Measurements from ENCODE around the gene CNGB1. TPM values are rescaled to one million over a fixed set of nuclear protein-coding genes. Genes with fewer than 3 reads are reported as not detected.

The CNGB1 gene
- under 1 TPM in 1 of 7 donors, not detected in 6; 0.11 TPM for total RNA-seq
- not detected for polyA plus RNA-seq
- long read RNA-seq, donor 1 = 0 reads
- long read RNA-seq, donor 2, partial matches to known transcripts = 6 of 6 reads
- long read RNA-seq, donor 2, other reads (novel, unspliced or antisense) = 0 of 6 reads
- long read RNA-seq, donor 3 = 0 reads

GRCh38 chr16:57970970-57971369 is at the start of gene CNGB1:
Gene CNGB1, minus strand, starts transcription at chr16:57971128. Its CDS starts 3,842 bp downstream, at chr16:57967286.
- intact Hi-C loops (cut with DNase I) = no loop called here
- H3K27ac ChIP-seq = no peak within 1 kb of the TSS
- DNase-seq = no peak
- WGBS, 3 donors = 67 to 72% (median 68%) methylated on average over 5 to 6 of the region's 6 CpGs
- H3K4me3 ChIP-seq = no peak within 1 kb of the TSS
- no peaks in the 10 kb centered on the region for H3K36me3 ChIP-seq
- H3K4me1 ChIP-seq (ENCODE audit: insufficient read depth) = no peaks in the 10 kb centered on the region
- H3K9me3 ChIP-seq = no peaks in the 10 kb centered on the region
- no peak for TF ChIP-seq POLR2A (IDR thresholded peaks at IDR 0.05)
- TF ChIP-seq, protein P1, sequence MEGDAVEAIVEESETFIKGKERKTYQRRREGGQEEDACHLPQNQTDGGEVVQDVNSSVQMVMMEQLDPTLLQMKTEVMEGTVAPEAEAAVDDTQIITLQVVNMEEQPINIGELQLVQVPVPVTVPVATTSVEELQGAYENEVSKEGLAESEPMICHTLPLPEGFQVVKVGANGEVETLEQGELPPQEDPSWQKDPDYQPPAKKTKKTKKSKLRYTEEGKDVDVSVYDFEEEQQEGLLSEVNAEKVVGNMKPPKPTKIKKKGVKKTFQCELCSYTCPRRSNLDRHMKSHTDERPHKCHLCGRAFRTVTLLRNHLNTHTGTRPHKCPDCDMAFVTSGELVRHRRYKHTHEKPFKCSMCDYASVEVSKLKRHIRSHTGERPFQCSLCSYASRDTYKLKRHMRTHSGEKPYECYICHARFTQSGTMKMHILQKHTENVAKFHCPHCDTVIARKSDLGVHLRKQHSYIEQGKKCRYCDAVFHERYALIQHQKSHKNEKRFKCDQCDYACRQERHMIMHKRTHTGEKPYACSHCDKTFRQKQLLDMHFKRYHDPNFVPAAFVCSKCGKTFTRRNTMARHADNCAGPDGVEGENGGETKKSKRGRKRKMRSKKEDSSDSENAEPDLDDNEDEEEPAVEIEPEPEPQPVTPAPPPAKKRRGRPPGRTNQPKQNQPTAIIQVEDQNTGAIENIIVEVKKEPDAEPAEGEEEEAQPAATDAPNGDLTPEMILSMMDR (IDR thresholded peaks at IDR 0.05) = no peak
- TF ChIP-seq EP300 (IDR thresholded peaks at IDR 0.05) = no peak
- no peaks in the 10 kb centered on the region for H3K27me3 ChIP-seq

DNA sequence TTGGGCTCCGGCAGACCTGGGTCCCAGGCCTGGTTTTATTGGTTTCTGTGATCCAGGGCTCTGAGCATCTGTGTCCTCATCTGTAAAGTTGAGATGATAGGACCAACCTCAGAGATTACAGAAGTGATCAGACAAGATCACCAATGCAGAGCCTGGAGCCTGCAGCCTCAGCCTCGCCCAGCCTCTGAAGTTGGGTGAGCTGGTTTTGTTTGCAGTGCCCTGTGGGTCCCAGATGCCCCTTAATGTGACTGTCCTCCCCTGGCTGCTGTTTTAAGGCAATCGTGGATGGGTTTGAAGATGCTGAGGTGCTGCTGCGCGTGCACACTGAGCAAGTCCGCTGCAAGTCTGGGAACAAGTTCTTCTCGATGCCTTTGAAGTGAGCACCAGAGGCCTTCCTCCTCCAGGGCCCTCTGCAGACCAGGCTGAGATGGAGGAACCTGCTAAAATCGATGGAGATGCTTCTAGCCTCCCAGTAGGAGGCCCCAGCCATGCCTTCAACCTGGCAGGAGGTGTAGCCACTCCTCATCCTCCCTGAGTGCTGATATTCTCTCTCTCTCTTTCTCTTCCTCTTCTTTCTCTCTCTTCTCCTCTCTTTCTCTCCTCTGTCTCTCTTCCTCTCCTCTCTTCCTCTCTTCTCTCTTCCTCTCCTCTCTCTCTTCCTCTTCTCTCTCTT is 49.1 kb upstream of the CNGB1 start:
- Histone ChIP-seq H3K9me3 (no peaks in the 10 kb centered on the region), H3K27ac (no peak overlapping the region), H3K36me3 (no peaks in the 10 kb centered on the region), H3K27me3 (no peaks in the 10 kb centered on the region), H3K4me3 (no peak overlapping the region), H3K4me1 (ENCODE audit: insufficient read depth) (peaks cover 4% of the 10 kb centered on the region)
- TF ChIP-seq EP300 (IDR thresholded peaks at IDR 0.05) (no peak), POLR2A (IDR thresholded peaks at IDR 0.05) (no peak)
- TF ChIP-seq, protein P1 (IDR thresholded peaks at IDR 0.05) = no peak
- 80 to 83% (median 83%) methylated on average over 8 of the region's 8 CpGs for WGBS, 3 donors
- no peak for DNase-seq
- intact Hi-C loops (cut with DNase I) = loop anchor here (5.0 to 10.0 kb wide), 4 partner anchors 102 to 475 kb away; partner anchors contain the start of genes CSNK2A2 (in 2 of the 4) and CFAP20 (in 1 of the 4)

DNA sequence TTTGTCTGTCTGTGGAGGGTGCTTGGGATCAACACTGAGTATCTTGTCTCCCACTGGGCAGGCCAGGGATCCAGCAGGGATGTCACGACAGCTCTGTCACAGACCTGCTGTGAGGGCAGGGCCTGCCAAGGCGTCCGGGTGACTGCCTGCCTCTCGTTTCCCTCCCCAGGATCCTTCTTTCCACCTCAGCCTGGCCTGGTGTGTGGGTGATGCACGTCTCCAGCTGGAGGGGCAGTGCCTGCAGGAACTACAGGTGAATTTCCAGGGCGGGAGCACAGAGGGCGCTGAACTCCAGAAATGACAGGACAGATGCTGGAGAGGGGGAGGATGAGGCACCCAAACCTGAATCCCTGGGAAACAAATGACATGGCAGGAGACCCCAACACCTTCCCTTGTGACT is 47.9 kb upstream of the CNGB1 start:
- DNase-seq = no peak
- TF ChIP-seq POLR2A (IDR thresholded peaks at IDR 0.05) = no peak
- TF ChIP-seq, protein P1 (IDR thresholded peaks at IDR 0.05) = no peak
- no peak for TF ChIP-seq EP300 (IDR thresholded peaks at IDR 0.05)
- no peak overlapping the region for H3K4me3 ChIP-seq
- no peak overlapping the region for H3K27ac ChIP-seq
- H3K4me1 ChIP-seq (ENCODE audit: insufficient read depth) = peaks cover 2% of the 10 kb centered on the region
- 84 to 87% (median 85%) methylated on average over 7 of the region's 7 CpGs for WGBS, 3 donors
- H3K27me3 ChIP-seq = no peaks in the 10 kb centered on the region
- intact Hi-C loops (cut with DNase I) = no loop called here
- H3K9me3 ChIP-seq = no peaks in the 10 kb centered on the region
- no peaks in the 10 kb centered on the region for H3K36me3 ChIP-seq

DNA sequence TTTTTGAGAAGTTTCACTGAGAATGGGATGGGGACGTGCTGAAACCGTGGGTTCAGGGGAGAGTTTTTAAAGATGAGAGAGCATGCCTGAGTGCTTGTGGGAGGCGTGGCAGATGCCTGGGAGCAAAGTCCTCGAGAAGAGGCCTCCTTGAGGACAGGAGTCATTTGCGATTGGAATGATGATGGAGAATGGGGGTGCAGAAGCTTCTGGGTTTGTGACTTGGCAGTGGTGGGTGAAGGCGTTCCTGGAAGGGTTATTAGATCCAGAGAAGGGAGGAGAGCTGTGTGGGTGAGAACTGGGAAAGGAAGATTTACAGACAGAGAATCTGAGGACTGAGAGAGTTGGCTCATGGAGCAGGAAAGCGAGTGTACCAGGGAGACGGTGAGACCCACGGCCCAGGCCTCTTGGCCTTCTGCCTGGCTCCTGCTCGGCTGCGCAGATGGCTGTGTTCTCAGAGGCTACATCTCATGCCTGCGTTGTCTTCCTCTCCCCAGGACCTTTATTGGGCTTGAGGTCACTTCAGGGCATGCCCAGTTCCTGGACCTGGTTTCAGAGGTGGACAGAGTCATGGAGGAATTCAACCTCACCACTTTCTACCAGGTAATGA is 46.0 kb upstream of the CNGB1 start:
- no peaks in the 10 kb centered on the region for H3K4me1 ChIP-seq (ENCODE audit: insufficient read depth)
- no peaks in the 10 kb centered on the region for H3K36me3 ChIP-seq
- H3K4me3 ChIP-seq = no peak overlapping the region
- H3K27ac ChIP-seq = no peak overlapping the region
- intact Hi-C loops (cut with DNase I) = no loop called here
- DNase-seq = no peak
- WGBS, 3 donors = 55 to 67% (median 59%) methylated on average over 12 of the region's 12 CpGs
- H3K9me3 ChIP-seq = no peaks in the 10 kb centered on the region
- no peaks in the 10 kb centered on the region for H3K27me3 ChIP-seq
- TF ChIP-seq, protein P1 (IDR thresholded peaks at IDR 0.05) = no peak
- no peak for TF ChIP-seq EP300 (IDR thresholded peaks at IDR 0.05)
- TF ChIP-seq POLR2A (IDR thresholded peaks at IDR 0.05) = no peak

Data from ovary (tissue), 10 donors.